HG03442 (cell line): ENCODE measurements around the gene AXIN1.
"Not testable (repeated sequence)": the region's sequence is repeated elsewhere in the genome, so short reads cannot be mapped to it uniquely, and the experiment has no call there.

ENCODE experiments used
- ATAC-seq: cut with Tn5 transposase; IDR thresholded peaks from one replicate; pipeline ENCODE4 v1.9.1; 2021; ENCODE audit warnings: mild to moderate bottlenecking, moderate library complexity; ENCODE audit not compliant: unreplicated experiment

The AXIN1 gene

DNA sequence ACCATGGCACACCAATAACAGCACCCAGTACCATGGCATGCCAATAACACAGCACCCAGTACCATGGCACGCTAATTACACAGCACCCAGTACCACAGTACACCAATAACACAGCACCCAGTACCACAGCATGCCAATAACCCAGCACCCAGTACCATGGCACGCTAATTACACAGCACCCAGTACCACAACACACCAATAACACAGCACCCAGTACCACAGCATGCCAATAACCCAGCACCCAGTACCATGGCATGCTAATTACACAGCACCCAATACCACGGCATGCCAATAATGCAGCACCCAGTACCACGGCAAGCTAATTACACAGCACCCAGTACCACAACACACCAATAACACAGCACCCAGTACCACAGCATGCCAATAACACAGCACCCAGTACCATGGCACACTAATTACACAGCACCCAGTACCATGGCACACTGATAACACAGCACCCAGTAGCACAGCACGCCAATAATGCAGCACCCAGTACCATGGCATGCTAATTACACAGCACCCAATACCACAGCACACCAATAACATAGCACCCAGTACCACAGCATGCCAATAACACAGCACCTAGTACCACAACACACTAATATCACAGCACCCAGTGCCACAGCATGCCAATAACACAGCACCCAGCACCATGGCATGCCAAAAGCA lies 18.2 kb downstream of the AXIN1 start:
- not testable (repeated sequence) for ATAC-seq

- no peak for ATAC-seq
Measured at GRCh38 chr16:333406-334094, 19.0 kb downstream of the AXIN1 start.

DNA sequence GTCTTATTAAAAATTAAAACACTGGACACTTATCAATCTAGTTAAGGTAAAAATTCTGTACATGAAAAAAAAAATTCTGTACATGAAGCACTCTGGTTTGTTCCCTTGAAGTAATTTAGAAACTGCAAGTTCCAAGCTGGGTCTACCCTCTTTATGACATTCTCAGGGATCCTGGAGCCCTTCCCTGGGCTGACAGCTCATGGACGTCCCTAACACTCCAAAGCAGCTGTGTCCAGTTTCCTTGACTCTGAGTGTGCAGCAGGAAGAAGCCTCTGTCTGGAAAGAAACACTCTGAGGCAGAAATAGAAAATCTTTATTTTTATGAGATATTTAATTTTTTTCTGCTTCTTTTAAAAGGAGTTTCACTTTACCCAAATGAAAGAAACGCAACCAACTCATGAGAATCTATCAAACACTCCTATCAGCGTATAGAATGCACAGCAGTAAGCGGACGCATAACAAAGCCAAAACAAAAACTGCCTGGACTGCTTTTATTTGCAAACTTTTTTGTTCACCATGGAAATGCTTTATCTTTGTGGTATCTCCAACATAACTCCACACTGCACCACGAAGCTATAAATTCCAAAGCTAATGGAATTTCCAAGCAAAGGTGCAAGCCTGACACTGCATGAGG lies 21.2 kb downstream of the AXIN1 start:
- ATAC-seq: not testable (repeated sequence)

DNA sequence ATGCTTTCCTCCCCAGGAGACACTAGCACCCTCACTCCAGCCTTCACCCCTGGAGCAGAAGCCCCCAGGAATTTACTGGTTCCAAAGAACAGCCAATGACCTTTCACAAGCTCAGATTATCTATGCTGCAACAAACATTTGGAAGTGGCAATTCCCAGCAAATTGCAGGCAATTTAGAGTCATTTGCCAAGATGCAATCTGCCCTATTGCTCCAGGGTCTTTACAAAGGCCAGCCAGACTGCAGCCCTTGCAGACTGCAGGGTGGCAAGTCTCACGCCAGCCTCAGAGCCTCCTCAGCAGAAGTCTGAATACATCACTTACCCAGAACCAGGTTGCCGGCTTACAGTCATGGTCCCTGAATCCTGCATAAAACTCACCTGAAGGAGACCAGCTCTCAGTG lies 21.8 kb downstream of the AXIN1 start:
- ATAC-seq: no peak

GRCh38 chr16:325375-326145 lies 27.0 kb downstream of the AXIN1 start:
- ATAC-seq: no peak

- ATAC-seq: no peak
Measured at GRCh38 chr16:324451-325334, 27.8 kb downstream of the AXIN1 start.

DNA sequence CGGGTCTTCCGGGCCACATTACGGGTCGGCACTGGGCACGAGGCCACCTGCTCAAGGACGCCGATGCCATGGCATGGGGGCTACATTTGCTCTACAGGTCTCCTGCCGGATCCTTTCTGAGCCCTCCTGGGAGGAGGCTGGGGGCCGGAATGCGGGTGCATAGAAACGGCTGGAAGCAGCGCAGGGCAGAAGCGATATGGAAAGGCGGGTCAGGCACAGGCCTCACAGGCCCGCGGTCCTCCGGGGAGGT lies 28.4 kb downstream of the AXIN1 start:
- ATAC-seq: no peak

- no peak for ATAC-seq
Measured at GRCh38 chr16:322476-323143, 29.9 kb downstream of the AXIN1 start.

GRCh38 chr16:321532-321931 lies 31.0 kb downstream of the AXIN1 start:
- ATAC-seq: no peak

GRCh38 chr16:320206-320605 lies 32.3 kb downstream of the AXIN1 start:
- ATAC-seq: no peak

GRCh38 chr16:318628-319027 lies 33.9 kb downstream of the AXIN1 start:
- no peak for ATAC-seq

DNA sequence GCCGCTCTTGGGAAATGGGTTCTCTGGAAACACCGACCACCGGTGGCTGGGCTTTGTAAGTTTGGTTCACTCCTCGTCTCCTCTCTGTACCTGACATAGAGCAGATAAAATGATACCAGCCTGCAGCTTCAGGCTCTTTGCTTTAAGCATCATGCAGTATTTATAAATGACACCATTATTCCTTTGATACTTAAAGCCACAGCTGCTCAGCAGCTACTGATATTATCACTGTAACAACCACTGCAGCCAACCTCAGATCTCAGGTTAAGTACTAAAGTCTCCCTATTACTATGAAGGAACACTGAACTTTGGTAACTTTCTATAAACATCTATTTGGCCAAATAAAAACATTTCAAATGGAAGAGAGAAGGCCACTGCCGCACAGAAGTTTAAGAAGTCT lies 34.9 kb downstream of the AXIN1 start:
- ATAC-seq: no peak

- no peak for ATAC-seq
Measured at GRCh38 chr16:316741-317464, 35.6 kb downstream of the AXIN1 start.

DNA sequence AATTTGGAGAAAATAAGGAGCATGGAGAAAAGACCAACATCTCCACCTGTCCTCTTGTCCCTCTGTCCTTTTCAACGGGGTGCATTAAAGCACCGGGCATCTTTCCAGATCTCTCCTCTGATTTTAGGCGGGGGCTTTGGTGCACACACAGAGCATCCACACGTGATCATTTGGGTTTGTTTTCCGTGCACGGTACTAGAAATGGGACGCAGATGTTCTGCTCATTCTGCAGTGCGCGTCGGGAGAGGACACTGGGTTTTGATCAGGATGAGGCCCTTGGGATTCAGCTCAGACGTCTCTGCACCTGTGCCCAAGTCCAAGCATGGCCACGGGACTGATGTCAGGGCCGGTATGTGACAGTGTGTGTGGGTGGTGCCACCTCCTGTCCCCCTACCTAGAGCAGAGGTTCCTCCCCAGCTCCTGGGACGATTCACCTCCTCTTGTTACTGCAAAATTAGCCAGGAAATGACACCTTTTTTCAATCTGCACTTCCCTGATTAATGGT lies 37.7 kb downstream of the AXIN1 start:
- no peak for ATAC-seq

DNA sequence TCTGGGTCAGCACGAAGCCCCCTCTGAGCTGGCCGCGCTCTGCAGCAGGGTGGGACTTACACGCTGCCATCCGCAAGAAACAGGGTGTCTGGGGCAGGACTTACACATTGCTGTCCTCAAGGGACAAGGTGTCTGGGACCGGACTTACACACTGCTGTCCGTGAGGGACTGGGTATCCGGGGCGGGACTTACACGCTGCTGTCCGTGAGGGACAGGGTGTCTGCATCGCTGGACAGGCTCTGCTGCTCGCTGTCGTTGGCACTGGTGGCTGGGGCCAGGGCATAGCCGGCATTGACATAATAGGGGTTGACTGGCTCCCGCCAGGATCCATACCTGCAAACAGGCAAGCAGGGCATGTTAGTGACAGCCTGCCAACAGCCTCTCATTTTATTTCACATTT lies 38.2 kb downstream of the AXIN1 start:
- no peak for ATAC-seq

- ATAC-seq: no peak
Measured at GRCh38 chr16:311725-312124, 40.8 kb downstream of the AXIN1 start.

GRCh38 chr16:309476-309875 lies 43.0 kb downstream of the AXIN1 start:
- no peak for ATAC-seq

- no peak for ATAC-seq
Measured at GRCh38 chr16:307691-308312, 44.7 kb downstream of the AXIN1 start.

DNA sequence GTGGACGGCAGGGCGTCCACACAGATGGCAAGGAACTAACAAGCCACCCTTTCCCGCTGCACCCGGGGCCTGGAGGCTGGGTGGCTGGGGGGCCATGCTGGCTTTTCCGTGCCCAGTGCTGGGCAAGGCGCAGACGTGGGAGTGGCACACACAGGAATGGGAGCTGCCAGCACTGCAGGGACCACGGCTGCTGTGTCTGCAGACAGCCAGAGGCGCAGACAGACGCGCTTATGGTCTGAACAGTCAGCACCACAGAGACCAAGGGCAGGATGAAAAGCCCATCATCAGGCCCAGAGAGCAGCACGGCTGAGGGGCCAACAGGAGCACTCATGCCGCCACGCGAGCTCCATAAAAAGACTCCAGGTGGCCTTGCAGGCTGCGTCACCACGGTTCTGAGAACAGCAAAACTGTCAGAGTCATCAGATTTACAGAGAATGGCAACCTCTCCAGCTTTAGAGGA lies 45.6 kb downstream of the AXIN1 start:
- ATAC-seq: no peak
